Measurements from ENCODE around the gene PLEKHD1. TPM values are rescaled to one million over a fixed set of nuclear protein-coding genes. Genes with fewer than 3 reads are reported as not detected.

PLEKHD1 gene
- total RNA-seq, 2 experiments from 2014 or later: 0.47 to 0.63 TPM

DNA sequence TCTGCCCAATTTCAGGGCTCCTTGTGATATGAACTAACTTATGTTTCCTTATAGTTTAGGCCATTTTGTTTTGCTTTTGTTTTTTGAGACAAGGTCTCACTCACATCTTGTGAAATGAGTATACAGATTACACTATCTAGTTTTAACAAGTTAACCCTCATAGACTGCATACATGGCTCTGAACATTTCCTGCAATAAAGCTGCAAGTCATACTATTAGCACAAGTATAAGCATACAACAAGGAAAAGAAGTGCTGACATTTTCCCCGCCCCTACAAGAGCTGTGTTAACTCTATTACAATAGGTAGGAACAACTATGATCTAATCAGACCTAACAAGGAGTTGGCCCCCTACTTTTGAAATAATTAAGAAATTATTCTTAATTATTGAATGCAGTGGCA lies 54.2 kb downstream of the PLEKHD1 start:
- intact Hi-C loops (cut with DNase I, micrococcal nuclease): no loop called here
- Histone ChIP-seq H3K4me1 (ENCODE audit: insufficient read depth, low read length) (peaks cover 7% of the 10 kb centered on the region), H3K36me3 (ENCODE audit: insufficient read depth, low read length) (no peaks in the 10 kb centered on the region), H3K4me3 (ENCODE audit: low read length) (no peak overlapping the region), H3K27me3 (ENCODE audit: control insufficient read depth in 1 of 2, insufficient read depth in 2 of 2, low read length in 2 of 2) (peaks cover 5 to 6% of the 10 kb centered on the region in 2 experiments), H3K9me3 (ENCODE audit: control insufficient read depth in 1 of 2, insufficient read depth in 1 of 2, low read length in 2 of 2) (no peaks in the 10 kb centered on the region), H3K27ac (ENCODE audit: low read depth in 1 of 2, low read length in 2 of 2) (no peak overlapping the region)
- Mint-ChIP-seq H3K9me3 (no peaks in the 10 kb centered on the region), H3K4me1 (ENCODE audit: low read depth) (no peaks in the 10 kb centered on the region), H3K4me3 (no peak overlapping the region), H3K27me3 (peaks cover 61% of the 10 kb centered on the region), H3K36me3 (ENCODE audit: low read depth) (no peaks in the 10 kb centered on the region), H3K27ac (no peak overlapping the region)
- CTCF ChIA-PET: no interaction called here
- no peak for ATAC-seq (ENCODE audit: poor library complexity)
- POLR2A ChIA-PET: no interaction called here
- DNase-seq: no peak
- TF ChIP-seq, protein P1, sequence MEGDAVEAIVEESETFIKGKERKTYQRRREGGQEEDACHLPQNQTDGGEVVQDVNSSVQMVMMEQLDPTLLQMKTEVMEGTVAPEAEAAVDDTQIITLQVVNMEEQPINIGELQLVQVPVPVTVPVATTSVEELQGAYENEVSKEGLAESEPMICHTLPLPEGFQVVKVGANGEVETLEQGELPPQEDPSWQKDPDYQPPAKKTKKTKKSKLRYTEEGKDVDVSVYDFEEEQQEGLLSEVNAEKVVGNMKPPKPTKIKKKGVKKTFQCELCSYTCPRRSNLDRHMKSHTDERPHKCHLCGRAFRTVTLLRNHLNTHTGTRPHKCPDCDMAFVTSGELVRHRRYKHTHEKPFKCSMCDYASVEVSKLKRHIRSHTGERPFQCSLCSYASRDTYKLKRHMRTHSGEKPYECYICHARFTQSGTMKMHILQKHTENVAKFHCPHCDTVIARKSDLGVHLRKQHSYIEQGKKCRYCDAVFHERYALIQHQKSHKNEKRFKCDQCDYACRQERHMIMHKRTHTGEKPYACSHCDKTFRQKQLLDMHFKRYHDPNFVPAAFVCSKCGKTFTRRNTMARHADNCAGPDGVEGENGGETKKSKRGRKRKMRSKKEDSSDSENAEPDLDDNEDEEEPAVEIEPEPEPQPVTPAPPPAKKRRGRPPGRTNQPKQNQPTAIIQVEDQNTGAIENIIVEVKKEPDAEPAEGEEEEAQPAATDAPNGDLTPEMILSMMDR (IDR thresholded peaks at IDR 0.05): no peak

DNA sequence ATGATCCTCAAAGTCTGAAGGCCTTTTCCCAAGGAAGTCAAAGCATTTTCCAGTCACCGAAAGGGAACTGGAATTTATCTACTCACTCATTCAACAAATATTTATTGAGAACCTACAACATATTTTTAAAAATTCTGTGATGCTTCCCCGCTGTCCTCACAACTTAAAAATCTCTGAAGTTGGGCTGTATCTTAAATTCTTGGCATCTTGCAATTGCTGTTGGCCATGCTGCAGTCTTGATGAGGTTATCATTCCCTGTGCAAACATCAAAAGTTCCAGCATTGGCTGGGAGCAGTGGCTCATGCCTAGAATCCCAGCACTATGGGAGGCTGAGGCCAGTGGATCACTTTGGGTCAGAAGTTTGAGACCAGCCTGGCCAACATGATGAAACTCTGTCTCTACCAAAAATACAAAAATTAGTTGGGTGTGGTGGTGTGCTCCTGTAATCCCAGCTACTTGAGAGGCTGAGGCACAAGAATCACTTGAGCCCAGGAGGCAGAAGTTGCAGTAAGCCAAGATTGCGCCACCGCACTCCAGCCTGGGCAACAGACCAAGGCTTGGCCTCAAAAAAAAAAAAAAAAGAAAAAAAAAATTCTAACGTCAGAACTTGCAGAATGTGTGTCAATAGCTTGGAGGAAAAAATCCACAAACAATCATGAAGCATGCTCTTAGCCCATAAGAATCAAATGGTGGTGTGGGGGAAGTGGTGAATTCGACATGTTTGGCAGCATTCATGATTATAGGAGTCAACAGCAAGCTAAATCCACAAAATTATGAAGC lies 55.3 kb downstream of the PLEKHD1 start:
- ATAC-seq (ENCODE audit: poor library complexity): no peak
- Histone ChIP-seq H3K36me3 (ENCODE audit: insufficient read depth, low read length) (no peaks in the 10 kb centered on the region), H3K4me3 (ENCODE audit: low read length) (no peak overlapping the region), H3K4me1 (ENCODE audit: insufficient read depth, low read length) (peaks cover 13% of the 10 kb centered on the region), H3K27ac (ENCODE audit: low read depth in 1 of 2, low read length in 2 of 2) (no peak overlapping the region), H3K27me3 (ENCODE audit: control insufficient read depth in 1 of 2, insufficient read depth in 2 of 2, low read length in 2 of 2) (peaks cover 5 to 6% of the 10 kb centered on the region in 2 experiments), H3K9me3 (ENCODE audit: control insufficient read depth in 1 of 2, insufficient read depth in 1 of 2, low read length in 2 of 2) (no peaks in the 10 kb centered on the region)
- no peaks in the 10 kb centered on the region for H3K36me3 Mint-ChIP-seq (ENCODE audit: low read depth)
- no peaks in the 10 kb centered on the region for H3K9me3 Mint-ChIP-seq
- TF ChIP-seq, protein P1 (IDR thresholded peaks at IDR 0.05): no peak
- POLR2A ChIA-PET: no interaction called here
- no peak overlapping the region for H3K27ac Mint-ChIP-seq
- no peak overlapping the region for H3K4me3 Mint-ChIP-seq
- CTCF ChIA-PET: no interaction called here
- peak in 1 of 14 experiments; percentile 28 for DNase-seq
- H3K4me1 Mint-ChIP-seq (ENCODE audit: low read depth): no peaks in the 10 kb centered on the region
- intact Hi-C loops (cut with DNase I, micrococcal nuclease): no loop called here
- peaks cover 67% of the 10 kb centered on the region for H3K27me3 Mint-ChIP-seq

DNA sequence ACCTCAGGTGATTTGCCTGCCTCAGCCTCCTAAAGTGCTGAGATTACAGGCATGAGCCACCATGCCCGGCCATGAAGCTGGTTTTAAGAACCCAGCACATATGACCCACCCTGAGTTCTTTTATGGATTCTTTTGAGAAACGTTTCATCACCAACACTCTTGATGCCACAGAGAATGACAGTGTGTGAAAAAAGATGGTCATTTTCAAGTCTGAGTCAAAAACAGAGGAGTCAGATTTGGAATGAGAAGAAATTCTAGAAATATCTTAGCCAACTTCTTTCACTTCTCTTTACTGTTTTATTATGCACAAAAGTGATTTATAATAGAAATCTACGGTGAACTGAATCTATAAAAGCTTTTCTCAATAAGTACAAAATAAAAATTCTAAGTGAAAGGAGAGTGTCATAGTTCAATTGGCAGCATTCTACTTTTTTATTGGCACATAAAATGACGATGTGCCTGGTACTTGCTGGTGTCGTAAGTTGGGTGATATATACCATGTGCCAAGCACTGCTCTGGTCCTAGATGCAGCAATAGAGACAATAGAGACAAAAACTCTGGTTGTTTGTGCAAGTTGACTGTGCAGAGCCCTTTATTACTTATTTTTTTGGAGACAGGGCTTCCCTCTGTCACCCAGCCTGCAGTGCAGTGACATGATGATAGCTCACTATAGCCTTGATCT lies 56.3 kb downstream of the PLEKHD1 start:
- Mint-ChIP-seq H3K36me3 (ENCODE audit: low read depth) (no peaks in the 10 kb centered on the region), H3K4me1 (ENCODE audit: low read depth) (no peaks in the 10 kb centered on the region), H3K9me3 (no peaks in the 10 kb centered on the region), H3K4me3 (no peak overlapping the region), H3K27ac (no peak overlapping the region), H3K27me3 (peaks cover 62% of the 10 kb centered on the region)
- DNase-seq: no peak
- ChIA-PET POLR2A (no interaction called here), CTCF (no interaction called here)
- Histone ChIP-seq H3K27ac (ENCODE audit: low read depth in 1 of 2, low read length in 2 of 2) (no peak overlapping the region), H3K36me3 (ENCODE audit: insufficient read depth, low read length) (no peaks in the 10 kb centered on the region), H3K4me3 (ENCODE audit: low read length) (no peak overlapping the region), H3K27me3 (ENCODE audit: control insufficient read depth in 1 of 2, insufficient read depth in 2 of 2, low read length in 2 of 2) (peaks cover 2 to 6% of the 10 kb centered on the region in 2 experiments), H3K4me1 (ENCODE audit: insufficient read depth, low read length) (peaks cover 13% of the 10 kb centered on the region), H3K9me3 (ENCODE audit: control insufficient read depth in 1 of 2, insufficient read depth in 1 of 2, low read length in 2 of 2) (no peaks in the 10 kb centered on the region)
- TF ChIP-seq, protein P1 (IDR thresholded peaks at IDR 0.05): no peak
- no peak for ATAC-seq (ENCODE audit: poor library complexity)
- intact Hi-C loops (cut with DNase I, micrococcal nuclease): no loop called here
